HepG2 (cell line): ENCODE results near the gene INTS1.

Source experiments
- MIER2 ChIP-seq: IDR thresholded peaks from 2 replicates; pipeline ENCODE4 v1.6.1; 2016; ENCODE audit warnings: missing biosample characterization, missing genetic modification reagents
- POLR2A ChIP-seq, 2 experiments: IDR thresholded peaks; 2 replicates each; pipeline ENCODE4 v1.6.1; 2011; ENCODE audit warnings: low read depth in 2 of 2, low read length in 2 of 2, mild to moderate bottlenecking in 1 of 2, moderate library complexity in 1 of 2; ENCODE audit not compliant: insufficient read depth in 1 of 2
- SRSF1 ChIP-seq: fragments of 200-400 bp; formaldehyde crosslinking; optimal IDR thresholded peaks from 2 replicates; pipeline ENCODE3; 2017; ENCODE audit warnings: mild to moderate bottlenecking, low read depth, low read length, moderate library complexity
- ZBTB20 ChIP-seq: sonication (generic); formaldehyde crosslinking; IDR thresholded peaks from 2 replicates; pipeline ENCODE4 v1.8.1; 2023; ENCODE audit warnings: missing genetic modification reagents, low read depth, mild to moderate bottlenecking, borderline replicate concordance
- ZNF24 ChIP-seq: fragments of 450-650 bp; IDR thresholded peaks from 2 replicates; pipeline ENCODE4 v1.6.1; 2017; ENCODE audit warnings: antibody characterized with exemption, mild to moderate bottlenecking
- TF ChIP-seq, protein P1 (sequence below): sonication (generic); formaldehyde crosslinking; IDR thresholded peaks from 2 replicates; pipeline ENCODE4 v1.5.0; 2020; ENCODE audit warnings: mild to moderate bottlenecking, missing genetic modification reagents, moderate library complexity
- TF ChIP-seq, protein P2 (sequence below): sonication (generic); formaldehyde crosslinking; IDR thresholded peaks from 2 replicates; pipeline ENCODE4 v1.8.0; 2022; ENCODE audit warnings: mild to moderate bottlenecking, missing genetic modification reagents, borderline replicate concordance
- TF ChIP-seq, protein P3 (sequence below): sonication (generic); formaldehyde crosslinking; IDR thresholded peaks from 2 replicates; pipeline ENCODE4 v1.9.0; 2021; ENCODE audit warnings: missing genetic modification reagents, borderline replicate concordance

DNA sequence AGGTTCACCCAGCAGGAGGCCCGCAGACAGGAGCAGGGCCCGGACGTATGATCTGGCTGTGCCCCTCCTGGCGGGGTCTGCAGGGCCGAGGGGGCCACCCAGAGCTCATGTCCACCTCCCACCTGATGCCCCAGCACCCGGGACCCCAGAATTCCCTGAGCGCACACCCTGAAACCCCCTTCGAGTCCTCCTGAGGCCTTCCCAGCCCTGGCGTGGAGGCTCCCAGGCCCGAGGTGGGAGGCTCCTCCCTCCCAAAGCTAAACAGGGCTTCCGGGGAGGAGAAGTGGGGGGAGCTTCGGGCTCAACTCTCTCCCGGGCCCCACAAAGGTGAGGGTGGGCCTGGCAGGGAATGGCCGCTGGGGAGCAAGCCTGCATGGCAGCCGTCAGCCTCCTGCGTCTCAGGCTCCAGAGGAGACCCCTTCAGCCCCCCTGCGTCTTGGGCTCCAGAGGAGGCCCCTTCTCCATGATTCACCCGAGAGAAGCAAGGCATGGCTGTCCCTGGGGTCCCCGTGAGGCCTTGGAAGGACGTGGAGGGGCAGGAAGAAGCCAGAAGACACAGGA is 75.2 kb downstream of the INTS1 start:
- TF ChIP-seq, protein P1, sequence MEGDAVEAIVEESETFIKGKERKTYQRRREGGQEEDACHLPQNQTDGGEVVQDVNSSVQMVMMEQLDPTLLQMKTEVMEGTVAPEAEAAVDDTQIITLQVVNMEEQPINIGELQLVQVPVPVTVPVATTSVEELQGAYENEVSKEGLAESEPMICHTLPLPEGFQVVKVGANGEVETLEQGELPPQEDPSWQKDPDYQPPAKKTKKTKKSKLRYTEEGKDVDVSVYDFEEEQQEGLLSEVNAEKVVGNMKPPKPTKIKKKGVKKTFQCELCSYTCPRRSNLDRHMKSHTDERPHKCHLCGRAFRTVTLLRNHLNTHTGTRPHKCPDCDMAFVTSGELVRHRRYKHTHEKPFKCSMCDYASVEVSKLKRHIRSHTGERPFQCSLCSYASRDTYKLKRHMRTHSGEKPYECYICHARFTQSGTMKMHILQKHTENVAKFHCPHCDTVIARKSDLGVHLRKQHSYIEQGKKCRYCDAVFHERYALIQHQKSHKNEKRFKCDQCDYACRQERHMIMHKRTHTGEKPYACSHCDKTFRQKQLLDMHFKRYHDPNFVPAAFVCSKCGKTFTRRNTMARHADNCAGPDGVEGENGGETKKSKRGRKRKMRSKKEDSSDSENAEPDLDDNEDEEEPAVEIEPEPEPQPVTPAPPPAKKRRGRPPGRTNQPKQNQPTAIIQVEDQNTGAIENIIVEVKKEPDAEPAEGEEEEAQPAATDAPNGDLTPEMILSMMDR: no peak
- TF ChIP-seq POLR2A (IDR thresholded peaks at IDR 0.05; ENCODE audit: insufficient read depth in 1 of 2, low read depth in 2 of 2, low read length in 2 of 2) (peak; percentile 52; a peak in 1 of 4 replicates), MIER2 (CRISPR knock-in tag) (no peak), ZNF24 (no peak), ZBTB20 (CRISPR knock-in tag) (0 out of 2 replicates have a peak, but pooled peaks have one; percentile 12), SRSF1 (no peak)
- TF ChIP-seq, protein P2, sequence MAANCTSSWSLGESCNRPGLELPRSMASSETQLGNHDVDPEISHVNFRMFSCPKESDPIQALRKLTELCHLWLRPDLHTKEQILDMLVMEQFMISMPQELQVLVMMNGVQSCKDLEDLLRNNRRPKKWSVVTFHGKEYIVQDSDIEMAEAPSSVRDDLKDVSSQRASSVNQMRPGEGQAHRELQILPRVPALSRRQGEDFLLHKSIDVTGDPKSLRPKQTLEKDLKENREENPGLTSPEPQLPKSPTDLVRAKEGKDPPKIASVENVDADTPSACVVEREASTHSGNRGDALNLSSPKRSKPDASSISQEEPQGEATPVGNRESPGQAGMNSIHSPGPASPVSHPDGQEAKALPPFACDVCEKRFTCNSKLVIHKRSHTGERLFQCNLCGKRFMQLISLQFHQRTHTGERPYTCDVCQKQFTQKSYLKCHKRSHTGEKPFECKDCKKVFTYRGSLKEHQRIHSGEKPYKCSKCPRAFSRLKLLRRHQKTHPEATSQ: no peak
- TF ChIP-seq, protein P3, sequence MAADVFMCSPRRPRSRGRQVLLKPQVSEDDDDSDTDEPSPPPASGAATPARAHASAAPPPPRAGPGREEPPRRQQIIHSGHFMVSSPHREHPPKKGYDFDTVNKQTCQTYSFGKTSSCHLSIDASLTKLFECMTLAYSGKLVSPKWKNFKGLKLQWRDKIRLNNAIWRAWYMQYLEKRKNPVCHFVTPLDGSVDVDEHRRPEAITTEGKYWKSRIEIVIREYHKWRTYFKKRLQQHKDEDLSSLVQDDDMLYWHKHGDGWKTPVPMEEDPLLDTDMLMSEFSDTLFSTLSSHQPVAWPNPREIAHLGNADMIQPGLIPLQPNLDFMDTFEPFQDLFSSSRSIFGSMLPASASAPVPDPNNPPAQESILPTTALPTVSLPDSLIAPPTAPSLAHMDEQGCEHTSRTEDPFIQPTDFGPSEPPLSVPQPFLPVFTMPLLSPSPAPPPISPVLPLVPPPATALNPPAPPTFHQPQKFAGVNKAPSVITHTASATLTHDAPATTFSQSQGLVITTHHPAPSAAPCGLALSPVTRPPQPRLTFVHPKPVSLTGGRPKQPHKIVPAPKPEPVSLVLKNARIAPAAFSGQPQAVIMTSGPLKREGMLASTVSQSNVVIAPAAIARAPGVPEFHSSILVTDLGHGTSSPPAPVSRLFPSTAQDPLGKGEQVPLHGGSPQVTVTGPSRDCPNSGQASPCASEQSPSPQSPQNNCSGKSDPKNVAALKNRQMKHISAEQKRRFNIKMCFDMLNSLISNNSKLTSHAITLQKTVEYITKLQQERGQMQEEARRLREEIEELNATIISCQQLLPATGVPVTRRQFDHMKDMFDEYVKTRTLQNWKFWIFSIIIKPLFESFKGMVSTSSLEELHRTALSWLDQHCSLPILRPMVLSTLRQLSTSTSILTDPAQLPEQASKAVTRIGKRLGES: no peak
